HepG2 (cell line): Measurements from ENCODE around the gene TOLLIP. TPM values are rescaled to one million over a fixed set of nuclear protein-coding genes. Genes with fewer than 3 reads are reported as not detected.

Experiments used
- ARHGAP35 ChIP-seq: sonication (generic); formaldehyde crosslinking; IDR thresholded peaks from 2 replicates; pipeline ENCODE4 v1.9.0; 2022; ENCODE audit warnings: mild to moderate bottlenecking, inconsistent platforms, moderate library complexity, missing genetic modification reagents, borderline replicate concordance
- ATF6 ChIP-seq: sonication (generic); formaldehyde crosslinking; conservative IDR thresholded peaks from 2 replicates; pipeline ENCODE4 v1.4.0; 2020; ENCODE audit warnings: missing genetic modification reagents
- CBX1 ChIP-seq: IDR thresholded peaks from one replicate; pipeline ENCODE4 v1.6.1; 2016; ENCODE audit warnings: antibody characterized with exemption, low read depth
- FOXC1 ChIP-seq: sonication (generic); formaldehyde crosslinking; IDR thresholded peaks from 2 replicates; pipeline ENCODE4 v1.8.0; 2022; ENCODE audit warnings: mild to moderate bottlenecking, missing genetic modification reagents, borderline replicate concordance
- HNF1A ChIP-seq, 2 experiments: sonication (generic) in 1 of 2; formaldehyde crosslinking in 1 of 2; IDR thresholded peaks; 2 replicates each; pipeline versions ENCODE4 v1.4.0 to v1.6.1; 2016 to 2020; ENCODE audit warnings: borderline replicate concordance in 1 of 2, low read depth in 1 of 2, mild to moderate bottlenecking in 1 of 2, missing genetic modification reagents in 1 of 2
- HOMEZ ChIP-seq: IDR thresholded peaks from 2 replicates; pipeline ENCODE4 v1.6.1; 2016; ENCODE audit warnings: low read depth
- MIXL1 ChIP-seq: IDR thresholded peaks from 2 replicates; pipeline ENCODE4 v1.6.1; 2016
- NR0B2 ChIP-seq: sonication (generic); formaldehyde crosslinking; IDR thresholded peaks from 2 replicates; pipeline ENCODE4 v1.4.0; 2020; ENCODE audit warnings: mild to moderate bottlenecking, missing genetic modification reagents
- RFXANK ChIP-seq: IDR thresholded peaks from 2 replicates; pipeline ENCODE4 v1.6.1; 2016
- TAF15 ChIP-seq: fragments of 200-400 bp; formaldehyde crosslinking; IDR thresholded peaks from one replicate; pipeline ENCODE4 v1.6.1; 2018; ENCODE audit warnings: mild to moderate bottlenecking, low read depth, low read length; ENCODE audit not compliant: poor library complexity, severe bottlenecking
- TMF1 ChIP-seq: sonication (generic); formaldehyde crosslinking; IDR thresholded peaks from 2 replicates; pipeline ENCODE4 v1.8.1; 2022; ENCODE audit warnings: low read depth, missing genetic modification reagents
- ZBTB14 ChIP-seq: sonication (generic); formaldehyde crosslinking; IDR thresholded peaks from 2 replicates; pipeline ENCODE4 v1.4.0; 2020; ENCODE audit warnings: missing genetic modification reagents
- ZNF101 ChIP-seq: sonication (generic); formaldehyde crosslinking; IDR thresholded peaks from 2 replicates; pipeline ENCODE4 v1.4.0; 2020; ENCODE audit warnings: mild to moderate bottlenecking, low read depth, missing genetic modification reagents, borderline replicate concordance
- ZNF580 ChIP-seq: IDR thresholded peaks from 2 replicates; pipeline ENCODE4 v1.6.1; 2016; ENCODE audit warnings: low read depth, borderline replicate concordance
- ZNF709 ChIP-seq: sonication (generic); formaldehyde crosslinking; IDR thresholded peaks from 2 replicates; pipeline ENCODE4 v1.5.0; 2020; ENCODE audit warnings: mild to moderate bottlenecking, missing genetic modification reagents
- ZNF740 ChIP-seq: sonication (generic); formaldehyde crosslinking; IDR thresholded peaks from 2 replicates; pipeline ENCODE4 v1.4.0; 2020; ENCODE audit warnings: missing genetic modification reagents
- ZNF781 ChIP-seq: sonication (generic); formaldehyde crosslinking; IDR thresholded peaks from 2 replicates; pipeline ENCODE4 v1.5.1; 2020; ENCODE audit warnings: borderline replicate concordance, mild to moderate bottlenecking, missing genetic modification reagents; ENCODE audit errors: not compliant biosample characterization
- polyA plus RNA-seq, 8 experiments: library from polyadenylated mRNA; depleted of rRNA in 3 of 8; stranded (reverse) in 7 of 8; unstranded in 1 of 8; fragments of >200 nt; fragmentation: Illumina TruSeq in 4 of 8; extraction: Trizol in 4 of 8; gene quantifications; 2 replicates each; pipeline versions ENCODE4 v1.2.1 to v1.2.3, GENCODE V29; 2011 to 2016; ENCODE audit warnings: low read depth in 4 of 8, missing spikeins in 1 of 8, mixed read lengths in 1 of 8; ENCODE audit not compliant: insufficient read depth in 1 of 8
- total RNA-seq, 5 experiments: library from RNA; depleted of rRNA; stranded (reverse); fragments of >200 nt; fragmentation: Illumina TruSeq; extraction: Trizol; gene quantifications; 2 replicates each; pipeline ENCODE4 v1.2.3, GENCODE V29; 2016; ENCODE audit warnings: low read depth in 1 of 5

Gene TOLLIP
- total and polyA plus RNA-seq, 2 of the 13 experiments (the other 11 are each of a cell fraction or from before 2014, with no cell fraction given) = 25.9 to 47.5 TPM

GRCh38 chr11:1309498-1310317, at the start of gene TOLLIP (continued):
- no peak for TF ChIP-seq ZNF740
- peak; percentile 36; the same call in 1 of the 2 replicates for TF ChIP-seq ZBTB14
- TF ChIP-seq HNF1A (IDR thresholded peaks at IDR 0.05; ENCODE audit: low read depth) = no peak
- TF ChIP-seq HNF1A (CRISPR knock-in tag; IDR thresholded peaks at IDR 0.05; ENCODE audit: borderline replicate concordance) = peak; percentile 69; the same call in 1 of the 2 replicates
- TF ChIP-seq RFXANK (CRISPR knock-in tag) = no peak
- no peak for TF ChIP-seq CBX1
- peak; percentile 90; the same call in 1 of the 2 replicates for TF ChIP-seq NR0B2 (CRISPR knock-in tag)
- 0 out of 2 replicates have a peak, but pooled peaks have one; percentile 55 for TF ChIP-seq ATF6 (CRISPR knock-in tag)
- peak; percentile 80; the same call in 1 of the 2 replicates for TF ChIP-seq ZNF709
- TF ChIP-seq ARHGAP35 = peak; percentile 86
- no peak for TF ChIP-seq TAF15
- TF ChIP-seq ZNF781 (CRISPR knock-in tag) = peak; percentile 97
- TF ChIP-seq HOMEZ (CRISPR knock-in tag) = no peak
- TF ChIP-seq MIXL1 (CRISPR knock-in tag) = no peak
- TF ChIP-seq ZNF580 (CRISPR knock-in tag) = peak; percentile 64
- no peak for TF ChIP-seq ZNF101 (CRISPR knock-in tag)
- TF ChIP-seq FOXC1 (CRISPR knock-in tag) = peak; percentile 94
- peak; percentile 24; the same call in 1 of the 2 replicates for TF ChIP-seq TMF1 (CRISPR knock-in tag)
